GM21786 (cell line): ENCODE results near the gene S100A13.

Experiments used
- ATAC-seq: cut with Tn5 transposase; IDR thresholded peaks from one replicate; pipeline ENCODE4 v1.9.1; 2021; ENCODE audit not compliant: unreplicated experiment

The S100A13 gene

DNA sequence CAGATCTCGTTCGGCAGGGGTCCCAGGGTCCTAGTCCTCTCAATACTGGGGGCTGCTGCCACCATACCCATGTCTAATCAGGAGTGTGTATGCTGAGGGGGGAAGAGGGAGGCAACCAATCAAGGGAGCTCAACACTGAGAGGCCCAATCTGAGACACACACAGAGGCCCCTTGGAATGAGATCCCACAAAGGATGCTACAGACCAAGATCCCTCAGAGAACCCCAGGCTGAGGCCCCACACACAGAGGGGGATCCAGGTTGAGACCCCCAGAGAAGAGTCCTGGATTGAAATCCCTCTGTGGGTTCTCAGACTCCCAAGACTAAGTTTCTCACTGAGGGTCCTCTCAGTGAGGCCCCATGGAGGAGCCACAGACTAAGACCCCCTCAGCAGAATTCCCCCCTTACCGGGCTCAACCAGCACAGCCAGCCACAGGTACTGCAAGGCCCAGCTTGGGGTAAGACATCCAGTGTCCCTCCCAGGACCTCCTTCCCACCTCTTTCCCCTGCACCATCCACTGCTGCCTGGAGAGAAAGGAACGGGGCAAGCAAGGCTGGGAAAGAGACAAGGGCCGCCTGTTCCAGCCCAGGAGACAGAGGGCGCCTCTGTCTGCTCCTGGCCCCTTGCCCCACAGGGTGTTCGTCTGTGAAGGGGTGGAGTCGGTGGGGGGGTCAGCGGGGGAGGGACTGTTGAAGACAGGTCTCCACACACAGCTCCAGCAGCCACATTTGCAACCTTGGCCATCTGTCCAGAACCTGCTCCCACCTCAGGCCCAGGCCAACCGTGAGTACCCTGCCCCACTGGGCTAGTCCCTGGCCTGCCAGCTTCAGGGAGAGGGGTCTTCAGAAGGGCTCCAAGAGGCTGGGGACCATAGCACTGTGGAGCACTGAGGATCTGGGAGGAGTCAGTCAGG is 666 bp upstream of the S100A13 start, which contains the start of gene S100A1:
TSS of gene S100A1 (plus strand) at position 720 of the 912 bp plus-strand sequence. CDS start 2,088 bp downstream, outside the sequence.
- ATAC-seq, result no peak

DNA sequence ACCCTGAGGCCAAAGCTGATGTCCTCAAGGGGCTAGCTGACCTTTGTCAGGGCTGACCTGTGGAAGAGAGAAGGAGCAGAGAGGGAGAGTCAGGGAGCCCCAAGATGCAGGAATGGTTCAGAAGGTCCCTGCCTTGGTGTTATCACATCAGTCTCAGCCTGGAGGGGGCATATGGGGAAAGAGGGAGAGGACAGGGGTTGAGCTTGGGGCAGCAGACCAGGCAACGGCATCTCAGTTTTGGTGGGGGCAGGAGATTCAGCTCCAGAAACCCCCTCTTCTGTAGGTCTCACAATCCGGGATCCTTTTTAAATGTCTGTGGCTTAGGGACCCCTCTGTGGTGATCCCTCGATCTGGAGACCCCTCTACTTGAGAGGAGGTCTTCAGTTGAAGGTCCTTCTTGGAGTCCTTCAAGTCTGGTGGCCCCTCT is 815 bp downstream of the S100A13 start:
- no peak for ATAC-seq

DNA sequence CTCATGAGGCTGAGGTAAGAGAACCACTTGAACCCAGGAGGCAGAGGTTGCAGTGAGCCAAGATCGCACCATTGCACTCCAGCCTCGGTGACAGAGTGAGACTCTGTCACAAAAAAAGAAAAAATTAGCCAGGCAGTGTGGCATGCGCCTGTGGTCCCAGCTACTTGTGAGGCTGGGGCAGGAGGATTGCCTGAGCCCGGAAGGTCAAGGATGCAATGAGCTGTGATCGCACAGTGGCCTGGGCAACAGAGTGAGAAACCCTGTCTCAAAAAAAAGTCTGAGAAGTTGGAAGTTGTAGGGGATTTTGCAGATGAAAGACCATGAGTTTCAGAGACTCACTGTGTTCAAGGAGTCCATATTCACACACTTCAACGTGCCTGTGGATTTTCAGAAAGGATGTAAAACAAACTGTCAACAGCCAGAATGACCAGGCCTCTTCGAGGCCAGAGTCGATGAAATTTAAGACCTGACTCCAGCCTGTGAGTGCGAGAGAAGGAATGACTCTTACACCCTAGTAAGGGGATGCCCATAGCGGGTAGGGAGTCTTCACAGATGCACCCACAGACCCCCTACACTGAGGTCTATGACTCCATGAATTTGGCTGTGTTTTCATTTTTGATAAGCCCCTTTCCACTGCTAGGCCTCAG is 2.2 kb downstream of the S100A13 start:
- no peak for ATAC-seq

DNA sequence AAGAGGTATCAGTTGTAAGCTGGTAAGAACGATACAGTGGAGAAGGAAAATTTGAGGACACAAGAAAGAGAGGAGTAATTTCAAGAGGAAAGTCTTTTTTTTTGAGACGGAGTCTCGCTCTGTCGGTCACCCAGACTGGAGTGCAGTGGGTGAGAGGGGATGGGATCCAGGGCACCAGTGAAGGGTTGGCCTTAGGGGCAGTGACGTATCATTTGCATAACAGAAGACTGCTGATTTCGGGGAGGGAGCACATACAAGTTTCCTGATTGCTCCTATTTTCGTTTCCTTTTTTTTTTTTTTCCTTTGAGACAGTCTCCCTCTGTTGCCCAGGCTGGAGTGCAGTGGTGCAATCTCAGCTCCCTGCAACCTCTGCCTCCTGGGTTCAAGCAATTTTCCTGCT is 4.2 kb downstream of the S100A13 start:
- ATAC-seq, result no peak

DNA sequence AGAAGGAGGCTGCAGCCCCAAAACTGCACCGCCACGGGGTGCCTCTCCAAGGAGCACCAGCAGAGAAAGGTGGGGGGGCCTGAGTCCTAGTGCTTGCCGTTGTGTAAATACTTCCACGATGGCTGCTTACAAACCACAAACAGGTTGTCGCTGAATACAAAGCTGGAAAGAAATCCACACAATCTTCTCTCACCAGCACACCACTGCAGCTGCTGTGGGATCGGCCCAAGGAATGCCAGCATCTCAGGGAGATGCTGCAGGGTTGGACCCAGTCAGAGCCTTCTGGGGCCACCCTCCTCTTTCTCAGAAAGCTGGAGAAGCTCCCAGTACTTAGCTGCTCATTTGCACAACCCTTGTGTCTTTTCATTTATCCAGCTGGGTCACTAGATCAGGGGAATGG is 8.1 kb downstream of the S100A13 start:
- no peak for ATAC-seq

DNA sequence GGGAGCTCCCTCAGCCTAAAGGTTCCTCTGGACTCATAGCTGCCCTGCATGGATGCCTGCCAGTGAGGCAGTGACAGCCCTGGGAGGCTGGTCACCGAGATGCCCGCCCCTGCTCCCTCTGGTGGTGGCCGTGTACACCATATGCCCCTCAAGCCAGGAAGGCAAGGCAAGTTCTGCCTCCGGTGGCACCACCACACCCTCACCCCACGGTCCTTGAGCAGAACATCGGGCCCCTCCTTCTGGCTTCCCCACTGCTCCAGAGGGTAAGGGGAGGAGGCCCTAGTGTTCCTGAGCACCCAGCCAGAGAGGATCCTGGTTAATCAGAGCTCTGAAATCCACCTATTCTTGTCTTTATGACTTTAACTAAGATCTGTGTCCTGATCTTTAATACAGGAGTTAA is 9.6 kb downstream of the S100A13 start:
- no peak for ATAC-seq

DNA sequence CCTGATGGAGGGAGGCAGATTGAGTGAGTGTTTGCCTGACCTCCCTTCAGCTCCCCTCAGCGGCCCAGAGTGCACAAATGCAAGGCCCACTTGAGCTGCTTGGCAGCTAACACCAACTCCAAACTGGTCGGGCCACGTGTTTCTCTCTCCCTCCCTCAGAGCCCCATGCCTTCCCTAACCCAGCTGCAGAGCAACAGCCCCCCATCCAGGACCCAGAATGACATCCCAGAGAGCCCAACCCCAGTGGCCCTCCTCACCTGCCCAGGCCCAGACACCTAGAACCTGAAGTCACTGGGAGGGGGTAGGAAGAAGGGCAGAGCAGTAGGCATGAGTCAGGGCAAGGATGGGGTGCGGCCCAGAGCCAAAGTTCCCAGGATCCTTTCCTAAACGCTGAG is 10.4 kb downstream of the S100A13 start:
- ATAC-seq, result no peak

DNA sequence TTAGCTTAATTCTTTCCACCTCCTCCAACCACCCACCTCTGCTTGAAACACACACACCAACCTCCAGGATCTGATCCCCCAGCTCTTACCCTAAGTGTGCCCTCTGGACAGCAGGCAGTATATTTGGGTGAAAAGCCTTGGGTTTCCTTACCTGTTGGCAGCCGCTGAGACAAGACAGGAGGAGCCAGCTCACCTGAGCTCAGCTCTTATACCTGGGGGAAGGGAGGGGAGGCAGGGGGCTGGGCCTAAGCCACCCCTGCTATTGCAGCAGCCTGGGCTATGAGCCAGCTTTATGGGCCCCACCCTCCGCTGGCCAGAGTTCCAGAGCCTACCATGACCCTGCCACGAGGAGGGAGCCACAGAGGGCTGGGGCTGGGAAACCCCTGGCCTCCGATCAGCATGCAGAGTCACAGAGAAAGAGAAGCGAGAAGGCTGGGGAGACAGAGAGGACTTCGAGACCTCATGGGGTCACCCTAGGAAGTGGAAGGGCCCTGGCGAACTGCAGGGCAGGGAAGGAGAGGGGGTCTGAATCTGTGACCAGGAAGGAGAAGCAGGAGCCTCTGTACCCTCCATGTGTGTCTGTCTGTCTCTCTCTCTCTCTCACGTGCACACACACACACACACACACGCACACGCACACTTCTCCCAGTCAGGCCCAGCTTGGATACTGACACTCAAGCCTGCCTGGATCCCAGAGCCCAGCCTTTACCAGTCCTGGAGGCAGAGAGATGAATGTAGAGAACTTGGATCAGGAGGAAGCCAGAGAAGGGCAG is 11.0 kb downstream of the S100A13 start, which contains the start of gene S100A14:
TSS of gene S100A14 (minus strand) at position 182 of the 773 bp plus-strand sequence. CDS start 467 bp downstream, outside the sequence.
- no peak for ATAC-seq

DNA sequence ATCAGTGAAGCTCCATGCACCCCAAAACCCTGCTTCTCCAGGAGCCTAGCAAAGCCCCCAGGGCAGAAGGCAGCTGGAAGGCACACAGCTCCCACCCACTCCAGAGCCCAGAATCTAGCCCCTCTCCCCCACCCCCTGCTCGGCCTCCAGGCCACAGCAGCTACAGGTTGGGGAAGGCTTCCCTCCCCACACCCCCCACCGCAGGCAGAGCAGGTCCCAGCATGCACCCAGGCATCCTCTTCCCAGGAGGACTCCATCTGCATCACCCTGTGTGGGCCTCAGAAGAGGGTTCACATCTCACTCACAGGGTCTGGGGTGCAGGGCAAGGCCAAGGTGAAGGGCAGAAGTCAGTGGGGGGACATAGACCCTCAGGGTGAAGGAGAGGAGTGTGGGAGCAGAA is 11.9 kb downstream of the S100A13 start:
- no peak for ATAC-seq

DNA sequence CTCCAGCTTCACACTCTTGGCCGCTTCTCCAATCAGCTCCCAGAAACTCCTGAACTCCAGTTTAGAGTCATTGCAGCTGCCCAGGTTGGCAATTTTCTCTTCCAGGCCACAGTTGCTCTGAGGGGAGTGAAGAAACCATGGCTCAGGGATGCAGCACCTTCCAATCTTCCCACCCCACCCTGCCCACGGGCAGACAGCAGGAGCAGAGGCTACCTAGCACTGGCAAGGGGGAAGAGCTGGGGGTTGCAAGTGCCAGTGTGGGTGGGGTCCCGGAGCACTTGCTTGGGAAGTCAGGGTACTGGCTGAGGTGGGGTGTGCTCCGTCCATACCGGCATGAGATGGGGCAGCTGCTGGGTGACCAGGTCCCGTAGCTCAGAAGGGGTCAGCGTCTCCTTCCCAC is 12.4 kb downstream of the S100A13 start:
- no peak for ATAC-seq

DNA sequence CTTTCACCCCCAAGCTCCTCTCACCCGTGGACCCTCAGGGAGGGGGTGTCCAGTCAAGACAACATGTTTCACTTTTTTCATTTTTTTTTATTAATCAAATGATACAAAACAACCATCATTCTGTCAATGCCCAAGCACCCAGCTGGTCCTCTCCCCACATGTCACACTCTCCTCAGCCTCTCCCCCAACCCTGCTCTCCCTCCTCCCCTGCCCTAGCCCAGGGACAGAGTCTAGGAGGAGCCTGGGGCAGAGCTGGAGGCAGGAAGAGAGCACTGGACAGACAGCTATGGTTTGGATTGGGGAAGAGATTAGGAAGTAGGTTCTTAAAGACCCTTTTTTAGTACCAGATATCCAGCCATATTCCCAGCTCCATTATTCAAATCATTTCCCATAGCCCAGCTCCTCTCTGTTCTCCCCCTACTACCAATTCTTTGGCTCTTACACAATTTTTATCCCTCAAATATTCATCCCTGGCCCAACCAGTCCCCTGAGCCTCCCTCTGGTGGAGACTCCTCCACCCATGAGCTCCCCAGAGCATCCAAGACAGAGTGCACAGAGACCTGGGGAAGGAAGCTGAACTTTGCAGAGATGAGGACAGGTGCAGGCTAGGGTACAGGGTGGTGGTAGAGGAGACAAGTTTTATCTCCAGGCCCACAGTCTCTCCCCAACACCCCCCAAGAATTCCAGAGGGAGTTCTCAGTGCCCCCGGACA is 13.0 kb downstream of the S100A13 start:
- no peak for ATAC-seq

DNA sequence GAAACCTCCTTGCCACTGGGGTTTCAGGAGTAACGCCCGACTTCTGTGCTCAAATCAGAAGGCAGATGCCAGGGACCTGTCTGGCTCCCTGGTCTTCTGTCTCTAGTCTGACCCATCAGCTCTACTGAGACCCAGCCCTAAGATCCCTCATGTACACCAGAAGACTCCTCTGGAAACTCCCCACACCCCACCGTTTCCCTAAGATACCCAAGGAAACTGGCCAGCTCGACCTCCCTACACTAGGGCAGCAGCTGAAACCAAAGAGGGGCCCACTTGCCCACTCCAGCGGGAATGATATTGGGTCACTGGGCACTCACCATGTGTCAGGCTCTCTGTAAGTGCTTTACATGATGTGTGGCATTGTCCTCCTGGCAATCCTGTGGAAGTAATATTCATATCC is 13.9 kb downstream of the S100A13 start:
- ATAC-seq, result no peak

DNA sequence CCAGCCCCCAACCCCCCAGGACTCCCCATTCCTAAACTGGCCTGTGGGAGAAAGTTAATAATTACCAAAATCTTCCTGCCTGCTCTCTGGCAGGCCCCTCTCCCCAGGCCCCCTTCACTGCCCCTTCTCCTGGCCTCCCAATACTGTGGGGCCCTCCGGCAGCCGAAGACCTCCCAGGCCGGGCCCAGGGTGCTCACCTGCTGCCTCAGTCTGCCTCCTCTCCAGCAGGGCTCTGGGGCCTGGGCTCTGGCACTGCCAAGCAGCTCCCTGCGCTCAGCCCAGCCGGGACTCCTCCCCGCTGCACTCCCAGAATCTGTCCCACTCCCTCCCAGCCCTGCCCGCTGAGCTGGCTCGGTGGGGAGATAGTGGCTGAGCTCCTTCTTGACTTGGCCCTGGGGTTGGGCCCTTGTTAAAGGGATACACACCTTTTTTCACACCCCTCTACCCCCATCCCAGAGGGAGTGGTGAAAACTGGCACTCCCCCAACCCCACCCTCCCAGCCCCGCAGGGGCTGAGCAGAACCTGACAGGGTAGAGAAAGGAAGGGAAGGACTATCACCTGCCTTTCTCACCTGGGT is 14.5 kb downstream of the S100A13 start, which contains the start of gene S100A16:
TSS of gene S100A16 (minus strand) at position 383 of the 577 bp plus-strand sequence. CDS start 4,986 bp downstream, outside the sequence.
- no peak for ATAC-seq

DNA sequence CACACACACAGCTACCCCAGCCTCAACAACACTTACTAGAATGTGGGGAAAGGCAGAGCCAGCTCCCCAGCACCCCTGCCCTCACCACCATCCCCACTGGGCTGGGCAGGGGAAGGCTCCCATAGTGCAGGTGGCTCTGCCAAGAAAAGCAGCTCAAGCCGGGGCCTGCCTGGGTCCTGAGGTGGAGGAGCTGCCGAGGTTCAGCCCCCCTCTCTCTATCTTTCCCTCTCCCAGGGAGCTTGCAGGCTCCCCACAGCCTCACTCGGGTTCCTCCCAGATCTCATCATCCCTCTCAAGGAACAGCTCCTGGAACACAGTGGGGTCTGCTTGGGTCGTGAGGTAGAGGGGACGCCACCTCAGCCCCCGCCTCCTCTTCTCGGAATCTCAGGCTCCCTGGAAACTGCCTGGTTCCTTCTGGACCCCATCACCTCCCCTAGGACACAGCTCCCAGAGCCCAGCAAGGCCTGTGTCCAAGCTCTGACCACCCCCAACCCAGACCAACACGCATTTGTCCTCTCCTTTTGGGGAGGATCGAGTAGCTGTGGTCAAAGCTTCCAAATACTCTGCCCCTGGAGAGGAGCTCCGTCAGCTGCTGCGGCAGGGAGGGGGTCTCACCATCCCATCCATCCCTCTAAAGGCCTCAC is 15.1 kb downstream of the S100A13 start:
- no peak for ATAC-seq

DNA sequence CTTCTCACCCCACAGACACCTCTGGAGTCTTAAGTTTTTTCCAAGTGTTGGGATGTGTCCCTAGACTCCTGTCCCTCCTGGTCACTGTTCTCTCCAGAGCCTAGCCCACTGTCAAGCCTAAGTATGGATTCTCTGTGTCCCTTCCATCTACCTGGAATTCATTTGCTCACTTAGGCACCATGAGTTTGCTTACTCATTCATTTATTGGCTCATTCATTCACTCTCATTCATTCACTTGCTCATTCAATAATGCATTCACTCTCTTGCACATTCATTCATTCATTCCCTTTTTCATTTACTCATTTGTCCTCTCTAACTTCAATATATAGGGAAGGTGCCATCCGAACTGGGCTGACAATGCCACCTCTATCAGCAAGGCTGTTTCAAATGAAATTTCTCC is 15.9 kb downstream of the S100A13 start:
- ATAC-seq, result no peak

DNA sequence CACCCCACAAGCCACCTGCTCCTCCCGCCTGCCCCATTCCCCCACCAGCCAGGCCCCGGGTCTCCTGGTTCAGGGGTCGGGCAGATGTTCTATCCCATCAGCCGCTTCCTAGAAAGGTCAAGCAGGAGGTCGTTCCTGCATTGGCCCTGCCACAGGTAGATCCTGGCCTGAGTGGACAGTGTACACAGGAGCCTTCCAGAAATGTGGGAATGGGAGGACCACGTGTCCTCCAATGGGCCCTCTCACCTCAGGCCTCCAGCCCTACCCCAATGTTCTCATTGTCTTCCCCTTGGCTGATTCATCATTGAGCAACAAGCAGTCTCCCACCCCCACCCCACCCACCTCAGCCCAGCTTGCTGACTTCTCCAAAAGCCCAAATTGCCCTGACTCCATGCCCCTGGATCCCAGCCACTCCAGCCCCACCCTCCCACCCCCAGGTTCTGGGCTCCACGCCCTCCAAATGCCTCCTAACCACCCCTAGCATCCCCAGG is 16.4 kb downstream of the S100A13 start:
- ATAC-seq, result no peak

DNA sequence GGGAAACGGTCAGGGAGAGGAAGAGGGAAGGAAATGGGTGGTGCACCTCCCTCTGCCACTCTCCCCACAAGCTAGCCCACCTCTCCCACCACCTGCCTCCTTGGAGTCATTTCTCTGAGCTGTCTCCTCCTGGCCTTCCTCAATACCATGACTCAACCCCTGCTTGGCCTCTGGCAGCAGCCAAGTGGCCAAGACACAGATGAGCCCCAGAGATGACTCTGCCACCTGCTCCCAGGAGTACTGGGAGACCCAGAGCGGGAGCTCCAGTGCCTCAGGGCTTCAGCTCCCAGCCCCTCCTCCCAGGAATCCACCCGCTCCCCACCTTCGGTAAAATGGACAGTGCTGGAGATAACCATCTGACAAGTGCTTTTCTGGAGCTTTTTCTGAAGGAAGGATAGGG is 17.0 kb downstream of the S100A13 start:
- ATAC-seq, result no peak

DNA sequence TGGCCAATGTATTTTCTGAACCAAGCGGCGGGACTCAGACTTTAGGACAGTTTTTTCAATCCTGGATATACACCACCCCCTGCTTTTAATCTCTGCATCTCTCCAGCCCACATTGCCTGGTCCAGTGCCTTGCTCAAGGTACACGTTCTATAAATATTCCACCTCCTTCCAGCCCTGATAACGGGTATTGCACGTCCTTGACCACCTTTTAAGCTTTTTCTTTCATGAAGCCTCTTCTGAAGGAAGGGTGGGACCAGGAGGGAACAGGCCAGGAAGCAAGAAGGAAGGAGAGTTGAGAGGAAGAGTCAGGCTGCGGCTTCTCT is 17.8 kb downstream of the S100A13 start:
- no peak for ATAC-seq

DNA sequence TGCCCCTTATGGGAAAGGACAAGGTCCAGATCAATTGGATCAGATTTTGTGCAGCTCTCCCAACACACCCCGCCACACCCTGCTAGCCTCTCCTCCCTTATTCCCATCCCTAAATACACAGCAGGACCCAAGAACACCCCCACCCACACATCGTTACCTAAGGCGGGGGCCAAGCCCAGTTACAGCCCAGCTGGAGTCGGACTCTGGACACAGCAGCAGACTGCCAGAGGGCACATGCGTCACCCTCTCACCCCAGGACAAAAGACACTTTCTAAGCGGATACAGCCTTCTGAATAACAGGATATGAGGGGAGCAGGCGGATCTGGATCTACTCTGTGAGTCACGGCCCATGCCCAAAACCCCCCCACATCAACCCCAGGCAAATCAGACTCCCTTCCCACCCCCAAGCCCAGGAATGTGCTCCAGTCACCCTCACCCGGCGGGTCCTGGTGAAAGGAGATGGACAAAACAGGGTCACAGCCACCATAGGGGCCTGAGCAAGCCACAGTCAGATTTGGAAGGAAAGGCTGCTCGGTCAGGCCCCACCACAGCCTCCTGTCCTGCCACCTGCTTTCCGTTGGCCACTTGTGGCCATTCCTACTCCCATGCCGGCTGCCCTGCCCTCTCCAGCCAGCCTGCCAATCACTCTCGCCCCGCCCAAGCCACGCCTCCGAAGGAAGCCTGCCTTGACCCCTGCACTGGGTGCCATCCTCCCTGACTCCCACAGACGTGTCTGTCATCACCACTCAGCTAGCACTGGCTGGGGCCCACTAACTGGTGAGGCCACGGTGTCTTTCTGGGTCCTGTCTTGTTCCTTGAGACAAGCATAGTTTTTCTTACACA is 18.3 kb downstream of the S100A13 start:
- no peak for ATAC-seq
